Naive thymus-derived CD4-positive, alpha-beta T cell (primary cell): ENCODE measurements around the gene PCNX2. TPM values are rescaled to one million over a fixed set of nuclear protein-coding genes. Genes with fewer than 3 reads are reported as not detected.

Source experiments
- ATAC-seq: fragments of 150-1000 bp; cut with Tn5 transposase; 2 replicates; pipeline ENCODE4 v1.10.0; 2021; ENCODE audit warnings: mild to moderate bottlenecking, moderate library complexity
- CTCF ChIA-PET: fragments of 350-600 bp; sonication (Branson Sonifier 250); formaldehyde crosslinking; loops from one replicate; lab custom pipeline; 2021; ENCODE audit warnings: antibody characterized with exemption; lab: Charles Lee
- POLR2A ChIA-PET: fragments of 350-600 bp; sonication (Branson Sonifier 250); formaldehyde crosslinking; loops from one replicate; lab custom pipeline; 2021; ENCODE audit warnings: antibody characterized with exemption, inconsistent platforms; lab: Charles Lee
- DNase-seq, 9 donors: peaks; one replicate each; pipeline versions ENCODE4 v3.0.0 to v3.0.0-alpha.2; 2020 to 2022; ENCODE audit warnings: mixed read lengths in 1 of 9
- H3K27ac ChIP-seq: one replicate; pipeline ENCODE4 v1.7.0; 2013; ENCODE audit warnings: mild to moderate bottlenecking, low read depth, low read length, moderate library complexity
- H3K27me3 ChIP-seq, 2 donors: one replicate each; pipeline ENCODE4 v1.7.0; 2013; ENCODE audit warnings: low read length in 2 of 2, mild to moderate bottlenecking in 2 of 2, moderate library complexity in 2 of 2; ENCODE audit not compliant: control insufficient read depth in 2 of 2, insufficient read depth in 2 of 2
- H3K36me3 ChIP-seq, 3 experiments: 1 replicate in 2 of 3; 2 replicates in 1 of 3; pipeline ENCODE4 v1.7.0; 2013; ENCODE audit warnings: low read length in 3 of 3, mild to moderate bottlenecking in 3 of 3, moderate library complexity in 1 of 3; ENCODE audit not compliant: insufficient read depth in 3 of 3, control insufficient read depth in 2 of 3
- H3K4me1 ChIP-seq, 2 donors: one replicate each; pipeline ENCODE4 v1.7.0; 2013; ENCODE audit warnings: low read length in 2 of 2, mild to moderate bottlenecking in 2 of 2, moderate library complexity in 1 of 2; ENCODE audit not compliant: control insufficient read depth in 2 of 2, insufficient read depth in 2 of 2
- H3K4me3 ChIP-seq: 2 replicates; pipeline ENCODE4 v1.7.0; 2013; ENCODE audit warnings: mild to moderate bottlenecking, low read length
- H3K9me3 ChIP-seq, 3 experiments: 1 replicate in 2 of 3; 2 replicates in 1 of 3; pipeline ENCODE4 v1.7.0; 2013; ENCODE audit warnings: low read length in 3 of 3; ENCODE audit not compliant: control insufficient read depth in 2 of 3
- H3K27ac Mint-ChIP-seq, 9 donors: one replicate each; pipeline ENCODE4 v1.8.0; 2020 to 2022; ENCODE audit warnings: mixed read lengths in 9 of 9, mild to moderate bottlenecking in 8 of 9, moderate library complexity in 5 of 9, inconsistent platforms in 2 of 9
- H3K27me3 Mint-ChIP-seq, 5 donors: one replicate each; pipeline ENCODE4 v1.8.0; 2021 to 2022; ENCODE audit warnings: mixed read lengths in 5 of 5, mild to moderate bottlenecking in 1 of 5
- H3K36me3 Mint-ChIP-seq, 5 donors: one replicate each; pipeline ENCODE4 v1.8.0; 2020 to 2022; ENCODE audit warnings: mixed read lengths in 5 of 5, mild to moderate bottlenecking in 3 of 5, inconsistent platforms in 1 of 5
- H3K4me1 Mint-ChIP-seq, 7 donors: one replicate each; pipeline ENCODE4 v1.8.0; 2020 to 2022; ENCODE audit warnings: mixed read lengths in 7 of 7, mild to moderate bottlenecking in 3 of 7, inconsistent platforms in 1 of 7
- H3K4me3 Mint-ChIP-seq, 10 donors: one replicate each; pipeline ENCODE4 v1.8.0; 2020 to 2022; ENCODE audit warnings: mild to moderate bottlenecking in 10 of 10, mixed read lengths in 10 of 10, moderate library complexity in 6 of 10, inconsistent platforms in 2 of 10
- H3K9me3 Mint-ChIP-seq, 11 donors: one replicate each; pipeline ENCODE4 v1.8.0; 2020 to 2022; ENCODE audit warnings: mixed read lengths in 11 of 11, mild to moderate bottlenecking in 4 of 11, inconsistent platforms in 1 of 11, moderate library complexity in 1 of 11
- intact Hi-C, 2 donors: fragments of 100-400 bp; cut with micrococcal nuclease; formaldehyde crosslinking; loops; one replicate each; pipeline ENCODE4 v1.15.1; 2023
- polyA plus RNA-seq, 2 donors: library from polyadenylated mRNA; unstranded; fragments of 300-500 nt; fragmentation: Illumina TruSeq; gene quantifications; one replicate each; pipeline ENCODE4 v1.2.3, GENCODE V29; 2021
- total RNA-seq, 6 experiments: library from RNA in 5 of 6; stranded (reverse) in 5 of 6; gene quantifications; 1 replicate in 5 of 6; 2 replicates in 1 of 6; pipeline ENCODE4 v1.2.3 and lab custom pipeline; 2021 to 2026

Gene PCNX2
- total and polyA plus RNA-seq, 7 experiments from 2014 or later: 4.1 to 61.8 (median 45.1) TPM

DNA sequence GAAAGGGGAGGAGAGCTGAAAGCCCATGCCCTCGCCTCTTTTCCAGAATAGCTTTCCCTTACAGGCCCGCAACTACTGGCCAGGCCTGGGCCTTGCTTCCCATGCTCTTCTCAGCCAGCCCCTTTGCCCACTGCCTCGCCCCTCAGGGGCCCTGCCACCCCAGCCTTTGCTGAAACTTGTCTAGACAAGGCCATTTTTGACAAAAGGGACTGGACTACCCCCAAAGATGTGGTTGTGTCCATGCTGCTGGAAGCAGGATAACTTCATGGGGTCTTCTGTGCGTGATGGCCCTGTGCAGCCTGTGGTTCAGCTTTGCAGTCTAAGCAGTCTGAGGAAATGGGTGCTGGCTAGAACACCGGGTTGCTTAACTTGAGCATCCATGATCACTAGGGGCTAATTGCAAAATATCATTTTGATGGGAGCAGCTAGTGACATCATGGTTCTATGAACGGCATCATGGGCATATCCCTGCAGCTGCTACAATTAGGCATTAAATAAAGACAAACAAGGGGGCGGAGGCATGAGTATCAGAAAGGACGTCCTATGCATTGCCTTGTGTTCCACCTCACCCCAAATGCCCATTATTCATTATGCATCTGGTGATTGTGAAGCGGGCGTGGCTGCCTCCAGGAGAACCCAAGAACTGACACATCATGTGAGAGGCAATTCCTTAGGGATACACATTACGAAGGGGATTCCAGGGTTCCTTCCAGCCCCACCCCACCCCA is 308.3 kb downstream of the PCNX2 start:
- intact Hi-C loops: no loop called here
- ATAC-seq: no peak
- Histone ChIP-seq H3K9me3 (no peaks in the 10 kb centered on the region), H3K27ac (no peak overlapping the region), H3K36me3 (peaks cover 0 to 25% (median 7%) of the 10 kb centered on the region in 3 experiments), H3K4me1 (no peaks in the 10 kb centered on the region), H3K4me3 (no peak overlapping the region), H3K27me3 (no peaks in the 10 kb centered on the region)
- H3K4me3 Mint-ChIP-seq: no peak overlapping the region
- peaks cover 0 to 26% (median 13%) of the 10 kb centered on the region in 5 donors for H3K36me3 Mint-ChIP-seq
- H3K4me1 Mint-ChIP-seq: peaks cover 0 to 4% (median 0%) of the 10 kb centered on the region in 7 donors
- DNase-seq: no peak
- POLR2A ChIA-PET: no interaction called here
- H3K27me3 Mint-ChIP-seq: no peaks in the 10 kb centered on the region
- CTCF ChIA-PET: no interaction called here
- H3K27ac Mint-ChIP-seq: no peak overlapping the region
- H3K9me3 Mint-ChIP-seq: no peaks in the 10 kb centered on the region

DNA sequence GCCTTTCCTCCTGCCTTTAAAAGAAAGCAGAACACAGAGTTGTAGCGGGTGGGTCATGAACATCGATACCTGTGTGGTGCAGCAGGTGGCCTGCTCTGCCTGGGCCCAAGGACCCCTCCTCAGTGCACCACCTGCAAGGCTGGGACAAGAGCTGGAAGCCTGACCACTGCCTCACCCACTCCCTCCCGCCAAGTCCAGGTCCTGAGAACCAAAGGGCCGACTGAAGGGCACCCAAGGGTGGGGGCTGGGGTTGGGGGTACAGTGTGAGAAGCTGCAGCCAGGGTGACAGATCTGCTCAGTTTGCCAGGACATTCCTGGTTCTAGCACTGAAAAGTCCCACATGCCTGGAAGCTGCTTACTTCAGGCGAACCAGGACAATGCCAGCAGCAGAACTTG is 309.0 kb downstream of the PCNX2 start:
- H3K9me3 Mint-ChIP-seq: no peaks in the 10 kb centered on the region
- H3K36me3 Mint-ChIP-seq: peaks cover 0 to 20% (median 6%) of the 10 kb centered on the region in 5 donors
- peaks cover 0 to 4% (median 0%) of the 10 kb centered on the region in 7 donors for H3K4me1 Mint-ChIP-seq
- no peak for DNase-seq
- no peaks in the 10 kb centered on the region for H3K27me3 ChIP-seq
- no peak overlapping the region for H3K4me3 ChIP-seq
- H3K27me3 Mint-ChIP-seq: no peaks in the 10 kb centered on the region
- H3K4me3 Mint-ChIP-seq: no peak overlapping the region
- H3K27ac ChIP-seq: no peak overlapping the region
- H3K4me1 ChIP-seq: no peaks in the 10 kb centered on the region
- ChIA-PET POLR2A (no interaction called here), CTCF (no interaction called here)
- H3K27ac Mint-ChIP-seq: no peak overlapping the region
- peak; percentile 14 for ATAC-seq
- intact Hi-C loops: no loop called here
- peaks cover 0 to 23% (median 1%) of the 10 kb centered on the region in 3 experiments for H3K36me3 ChIP-seq
- H3K9me3 ChIP-seq: no peaks in the 10 kb centered on the region

DNA sequence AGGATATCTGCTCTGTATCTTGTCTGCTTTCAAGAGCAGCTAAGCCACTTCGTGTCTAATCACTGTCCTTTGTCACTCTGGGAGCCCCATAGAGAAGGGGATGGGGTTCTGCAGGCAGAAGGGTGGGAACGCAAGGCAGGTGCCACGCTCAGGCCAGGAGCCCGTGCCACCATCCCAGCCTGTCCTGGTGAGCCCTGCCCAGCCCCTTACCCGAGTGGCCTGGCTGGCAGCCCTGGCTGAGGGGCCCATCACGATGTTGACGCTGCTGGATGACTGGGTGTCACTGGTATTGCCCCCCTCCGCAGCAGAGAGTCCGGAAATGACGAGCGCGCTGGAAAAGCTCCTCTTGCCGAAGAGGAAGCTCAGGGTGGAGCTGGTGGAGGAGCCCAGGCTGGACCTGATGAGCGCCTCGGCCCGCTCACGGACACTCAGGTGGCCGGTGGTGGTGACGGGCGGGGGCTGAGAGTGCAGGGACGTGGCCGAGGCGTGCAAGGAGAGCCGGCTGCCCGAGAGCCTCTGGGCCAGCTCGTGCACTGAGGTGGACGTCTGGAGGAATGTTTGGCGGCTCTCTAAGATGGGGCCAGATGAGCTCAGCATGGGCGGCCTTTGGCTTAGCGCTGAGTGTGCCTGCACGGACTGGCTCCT is 309.5 kb downstream of the PCNX2 start:
- peaks cover 0 to 17% (median 0%) of the 10 kb centered on the region in 3 experiments for H3K36me3 ChIP-seq
- H3K4me1 ChIP-seq: no peaks in the 10 kb centered on the region
- H3K9me3 ChIP-seq: no peaks in the 10 kb centered on the region
- Mint-ChIP-seq H3K4me3 (no peak overlapping the region), H3K9me3 (no peaks in the 10 kb centered on the region), H3K27me3 (no peaks in the 10 kb centered on the region), H3K27ac (no peak overlapping the region), H3K36me3 (peaks cover 0 to 17% (median 3%) of the 10 kb centered on the region in 5 donors), H3K4me1 (peaks cover 0 to 3% (median 0%) of the 10 kb centered on the region in 7 donors)
- intact Hi-C loops: no loop called here
- POLR2A ChIA-PET: no interaction called here
- CTCF ChIA-PET: no interaction called here
- no peaks in the 10 kb centered on the region for H3K27me3 ChIP-seq
- H3K4me3 ChIP-seq: no peak overlapping the region
- no peak for ATAC-seq
- H3K27ac ChIP-seq: no peak overlapping the region
- no peak for DNase-seq

DNA sequence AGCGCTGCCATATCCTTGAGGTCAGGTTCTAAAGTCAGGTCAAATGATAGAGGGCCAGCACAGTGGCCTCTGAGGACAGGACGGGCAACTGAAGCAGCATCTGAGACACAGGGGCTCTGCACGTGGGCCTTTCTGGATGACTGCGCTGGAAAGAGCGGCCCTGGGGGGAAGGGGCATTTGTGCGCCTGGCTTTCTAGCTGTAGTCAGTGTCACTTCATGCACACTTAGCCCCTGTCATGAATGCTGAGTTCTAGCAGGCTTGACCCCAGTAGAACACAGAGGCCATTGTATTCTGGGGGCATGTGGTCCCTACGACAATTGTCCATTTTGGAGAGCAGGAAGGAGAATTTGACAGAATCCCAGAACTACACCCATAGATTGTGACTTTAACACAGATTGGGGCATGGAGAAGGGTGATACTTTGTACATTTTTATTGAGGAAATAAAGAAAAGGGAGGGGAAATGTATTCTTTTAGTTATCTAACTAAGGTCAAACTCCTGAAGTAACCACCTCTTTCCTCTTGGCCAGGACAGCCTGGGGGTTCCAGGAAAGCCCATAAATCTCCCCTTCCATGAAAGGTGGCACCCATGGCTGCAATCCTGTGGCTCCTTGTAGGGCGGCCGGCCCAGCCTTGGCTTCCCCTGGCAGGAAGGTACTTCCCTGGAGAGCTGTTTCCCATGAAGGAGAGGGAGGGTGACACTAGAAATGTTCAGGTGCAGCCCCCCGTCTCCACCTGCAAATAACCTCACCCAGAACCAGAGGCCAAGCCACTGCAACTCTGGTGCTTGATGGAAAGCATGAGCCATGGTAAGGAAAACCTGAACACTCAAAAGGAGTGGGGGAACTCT is 310.7 kb downstream of the PCNX2 start:
- Mint-ChIP-seq H3K4me3 (no peak overlapping the region), H3K9me3 (no peaks in the 10 kb centered on the region), H3K36me3 (peaks cover 0 to 16% (median 3%) of the 10 kb centered on the region in 5 donors), H3K27ac (peak overlapping the region in 2 of 9 donors; percentile 51 to 91), H3K4me1 (no peaks in the 10 kb centered on the region), H3K27me3 (no peaks in the 10 kb centered on the region)
- no peak overlapping the region for H3K4me3 ChIP-seq
- H3K27ac ChIP-seq: no peak overlapping the region
- no peaks in the 10 kb centered on the region for H3K4me1 ChIP-seq
- ChIA-PET CTCF (no interaction called here), POLR2A (no interaction called here)
- intact Hi-C loops: no loop called here
- ATAC-seq (no peak), DNase-seq (no peak)
- peaks cover 0 to 17% (median 0%) of the 10 kb centered on the region in 3 experiments for H3K36me3 ChIP-seq
- H3K27me3 ChIP-seq: no peaks in the 10 kb centered on the region
- H3K9me3 ChIP-seq: no peaks in the 10 kb centered on the region

DNA sequence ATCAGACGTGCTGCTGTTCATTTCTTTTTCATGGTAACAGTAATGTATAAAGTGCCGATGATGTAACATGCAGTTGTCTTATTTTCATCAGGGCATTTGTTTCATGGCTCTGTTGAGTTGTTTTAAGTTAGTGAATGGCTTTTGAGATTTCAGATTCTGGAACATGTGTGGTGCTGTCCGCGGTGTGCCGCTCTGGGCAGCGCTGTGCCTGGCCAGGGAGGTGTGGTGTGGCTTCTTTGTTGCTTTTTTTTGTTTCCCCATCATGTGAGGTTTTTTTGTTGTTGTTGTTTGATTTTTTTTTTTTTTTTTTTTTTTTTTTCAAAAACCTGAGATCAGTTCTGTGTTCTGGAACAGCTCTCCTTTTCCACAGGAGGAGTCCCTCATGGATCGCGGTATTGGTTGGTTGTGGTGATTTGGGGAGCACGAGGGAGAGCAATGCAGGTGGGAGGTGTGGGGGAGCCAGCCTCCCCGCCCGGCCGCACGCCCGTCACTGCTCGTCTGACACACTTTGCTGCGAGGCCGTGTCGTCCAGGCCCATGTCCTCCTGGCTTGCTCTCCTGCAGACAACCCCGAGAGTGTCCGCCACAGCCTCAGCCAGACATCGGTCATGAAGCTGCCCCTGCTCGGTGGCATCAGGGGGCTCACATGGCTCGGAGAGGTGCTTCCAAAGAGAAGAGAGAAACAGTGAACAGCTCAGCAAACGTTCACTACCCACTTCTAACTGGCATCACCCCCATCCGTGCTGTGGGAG is 311.5 kb downstream of the PCNX2 start:
- intact Hi-C loops: no loop called here
- no peaks in the 10 kb centered on the region for H3K27me3 ChIP-seq
- no peaks in the 10 kb centered on the region for H3K27me3 Mint-ChIP-seq
- H3K36me3 Mint-ChIP-seq: peaks cover 0 to 18% (median 4%) of the 10 kb centered on the region in 5 donors
- POLR2A ChIA-PET: no interaction called here
- H3K4me1 Mint-ChIP-seq: peaks cover 0 to 4% (median under 1%) of the 10 kb centered on the region in 7 donors
- peaks cover 0 to 17% (median 0%) of the 10 kb centered on the region in 3 experiments for H3K36me3 ChIP-seq
- H3K4me1 ChIP-seq: no peaks in the 10 kb centered on the region
- no peaks in the 10 kb centered on the region for H3K9me3 ChIP-seq
- H3K27ac Mint-ChIP-seq: peak overlapping the region in 2 of 9 donors; percentile 3 to 67
- H3K9me3 Mint-ChIP-seq: no peaks in the 10 kb centered on the region
- H3K27ac ChIP-seq: no peak overlapping the region
- CTCF ChIA-PET: no interaction called here
- no peak overlapping the region for H3K4me3 Mint-ChIP-seq
- no peak overlapping the region for H3K4me3 ChIP-seq
- DNase-seq: no peak
- ATAC-seq: no peak

DNA sequence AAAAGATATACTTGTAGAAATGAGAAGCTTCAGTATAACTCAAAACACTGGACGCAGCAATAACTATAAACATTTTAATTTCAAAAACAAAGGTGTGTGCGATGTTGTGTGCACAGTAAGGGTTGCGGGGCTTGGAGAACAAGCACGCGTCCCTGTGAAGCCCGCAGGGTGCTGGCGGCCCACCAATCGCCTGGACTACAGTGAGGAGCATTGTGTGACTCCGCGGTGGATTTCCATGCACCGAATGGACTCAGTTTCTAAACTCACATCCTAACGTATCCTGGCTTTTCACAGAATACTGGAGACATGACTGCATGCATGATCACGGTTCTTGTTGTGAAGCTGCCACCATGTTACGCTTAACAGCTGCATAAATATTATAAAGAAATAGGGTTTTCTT is 312.1 kb downstream of the PCNX2 start:
- Histone ChIP-seq H3K27ac (no peak overlapping the region), H3K4me1 (no peaks in the 10 kb centered on the region), H3K27me3 (no peaks in the 10 kb centered on the region), H3K4me3 (no peak overlapping the region), H3K9me3 (no peaks in the 10 kb centered on the region), H3K36me3 (peaks cover 0 to 17% (median 0%) of the 10 kb centered on the region in 3 experiments)
- ChIA-PET CTCF (no interaction called here), POLR2A (no interaction called here)
- Mint-ChIP-seq H3K4me3 (no peak overlapping the region), H3K27ac (no peak overlapping the region), H3K27me3 (no peaks in the 10 kb centered on the region), H3K4me1 (peaks cover 2 to 9% (median 7%) of the 10 kb centered on the region in 7 donors), H3K36me3 (peaks cover 0 to 21% (median 8%) of the 10 kb centered on the region in 5 donors), H3K9me3 (no peaks in the 10 kb centered on the region)
- DNase-seq (no peak), ATAC-seq (no peak)
- intact Hi-C loops: no loop called here
